HL-60 (cell line): Measurements from ENCODE around the gene NHEJ1.

Source experiments
- DNase-seq, 2 experiments: peaks; one replicate each; pipeline ENCODE4 v3.0.0-alpha.2; 2010 to 2020; ENCODE audit warnings: low read depth in 1 of 2, low spot score in 1 of 2
- H3K27ac ChIP-seq: fragments of 250-450 bp; sonication (Bioruptor Pico); replicated peaks from 2 replicates; pipeline ENCODE4 v1.5.1; 2020; ENCODE audit warnings: mild to moderate bottlenecking, moderate library complexity
- H3K27me3 ChIP-seq: fragments of 250-450 bp; sonication (Bioruptor Pico); 2 replicates; pipeline ENCODE4 v1.5.1; 2021; ENCODE audit warnings: mild to moderate bottlenecking, moderate library complexity; ENCODE audit not compliant: insufficient read depth, poor library complexity, severe bottlenecking
- H3K4me3 ChIP-seq: replicated peaks from 2 replicates; pipeline ENCODE4 v1.5.1; 2011; ENCODE audit warnings: mild to moderate bottlenecking, control low read depth, low read length; ENCODE audit not compliant: insufficient read depth
- CTCF ChIP-seq: IDR thresholded peaks from one replicate; pipeline ENCODE4 v1.5.1; 2011; ENCODE audit warnings: low read length, control low read depth, inconsistent platforms; ENCODE audit not compliant: insufficient read depth
- GABPA ChIP-seq: IDR thresholded peaks from 2 replicates; pipeline ENCODE4 v1.6.1; 2012; ENCODE audit warnings: low read depth
- POLR2AphosphoS5 ChIP-seq: IDR thresholded peaks from 2 replicates; pipeline ENCODE4 v1.6.1; 2012; ENCODE audit warnings: low read depth
- REST ChIP-seq: IDR thresholded peaks from 2 replicates; pipeline ENCODE4 v1.6.1; 2012; ENCODE audit warnings: low read depth; ENCODE audit not compliant: insufficient replicate concordance
- SPI1 ChIP-seq: IDR thresholded peaks from 2 replicates; pipeline ENCODE4 v1.6.1; 2012; ENCODE audit warnings: low read depth, mild to moderate bottlenecking, borderline replicate concordance

Gene NHEJ1

DNA sequence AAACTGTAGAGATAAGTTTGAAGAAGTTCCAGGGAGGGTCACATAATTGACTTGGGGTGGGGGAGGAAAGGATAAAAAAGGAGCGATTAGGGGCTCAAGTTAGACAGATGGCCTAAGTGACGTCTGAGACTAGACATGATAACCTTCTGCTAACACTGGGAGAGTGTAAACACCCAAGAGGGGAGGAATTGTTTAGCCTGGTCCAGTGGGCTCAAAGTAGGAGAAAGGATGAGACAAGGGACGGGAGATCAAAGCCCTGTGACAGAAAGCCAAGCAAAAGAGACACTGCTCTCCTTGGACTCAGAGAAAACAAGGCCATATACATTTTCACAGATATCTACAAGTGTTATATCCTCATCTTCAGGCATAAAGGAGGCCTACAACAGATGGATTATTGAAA lies 54.4 kb downstream of the NHEJ1 start:
- Histone ChIP-seq H3K4me3 (no peak overlapping the region), H3K27ac (peak overlapping the region; percentile 8; the same call in 1 of the 2 replicates), H3K27me3 (no peaks in the 10 kb centered on the region)
- TF ChIP-seq SPI1 (no peak), GABPA (no peak), POLR2AphosphoS5 (no peak), REST (no peak), CTCF (no peak)
- no peak for DNase-seq

- DNase-seq, result peak in 1 of 2 experiments; percentile 52
- TF ChIP-seq GABPA (no peak), CTCF (peak; percentile 94), POLR2AphosphoS5 (no peak)
- H3K27me3 ChIP-seq, result no peaks in the 10 kb centered on the region
- H3K4me3 ChIP-seq, result no peak overlapping the region
- H3K27ac ChIP-seq, result no peak overlapping the region
Measured at GRCh38 chr2:219104107-219105035, 56.2 kb downstream of the NHEJ1 start.

- Histone ChIP-seq H3K27me3 (no peaks in the 10 kb centered on the region), H3K27ac (no peak overlapping the region), H3K4me3 (no peak overlapping the region)
- TF ChIP-seq GABPA, result no peak
- TF ChIP-seq SPI1, result no peak
- TF ChIP-seq CTCF, result no peak
- TF ChIP-seq POLR2AphosphoS5, result no peak
- TF ChIP-seq REST, result no peak
- DNase-seq, result no peak
Measured at GRCh38 chr2:219099329-219099728, 61.3 kb downstream of the NHEJ1 start.
